ENCODE measurements around the gene KMT5C.
A peak's percentile ranks its signal among the peaks of the same experiment; 100 is the strongest.
"Not testable (repeated sequence)": the region's sequence is repeated elsewhere in the genome, so short reads cannot be mapped to it uniquely, and the experiment has no call there.

Gene KMT5C

GRCh38 chr19:55319785-55320184, 19.9 kb upstream of the KMT5C start:
- no peak for DNase-seq (ENCODE audit: low spot score)

- no peak for DNase-seq (ENCODE audit: low spot score)
Measured at GRCh38 chr19:55320844-55321419, 18.7 kb upstream of the KMT5C start.

- no peak for DNase-seq (ENCODE audit: low spot score)
Measured at GRCh38 chr19:55321466-55322137, 18.1 kb upstream of the KMT5C start.

- DNase-seq (ENCODE audit: low spot score): no peak
Measured at GRCh38 chr19:55322204-55322885, 17.3 kb upstream of the KMT5C start.

- no peak for DNase-seq (ENCODE audit: low spot score)
Measured at GRCh38 chr19:55324662-55325061, 15.0 kb upstream of the KMT5C start.

- no peak for DNase-seq (ENCODE audit: low spot score)
Measured at GRCh38 chr19:55325172-55325571, 14.5 kb upstream of the KMT5C start, which contains the start of gene TMEM150B. Gene TMEM150B, minus strand, starts transcription at chr19:55325341. Its CDS starts 4,305 bp downstream, at chr19:55321036.

GRCh38 chr19:55328774-55329318, 10.8 kb upstream of the KMT5C start:
- not testable (repeated sequence) for DNase-seq (ENCODE audit: low spot score)

GRCh38 chr19:55329791-55330190, 9.9 kb upstream of the KMT5C start:
- DNase-seq (ENCODE audit: low spot score): not testable (repeated sequence)

- no peak for DNase-seq (ENCODE audit: low spot score)
Measured at GRCh38 chr19:55333870-55334269, 5.8 kb upstream of the KMT5C start.

GRCh38 chr19:55336101-55336500, 3.6 kb upstream of the KMT5C start:
- no peak for DNase-seq (ENCODE audit: low spot score)

- DNase-seq (ENCODE audit: low spot score): no peak
Measured at GRCh38 chr19:55339889-55340783, 460 bp downstream of the KMT5C start.

GRCh38 chr19:55340784-55341147, 1.1 kb downstream of the KMT5C start:
- peak; percentile 19 for DNase-seq (ENCODE audit: low spot score)

GRCh38 chr19:55341171-55341588, 1.5 kb downstream of the KMT5C start:
- peak; percentile 63 for DNase-seq (ENCODE audit: low spot score)

GRCh38 chr19:55341595-55342531, 2.2 kb downstream of the KMT5C start:
- no peak for DNase-seq (ENCODE audit: low spot score)

- DNase-seq (ENCODE audit: low spot score): no peak
Measured at GRCh38 chr19:55344444-55344843, 4.8 kb downstream of the KMT5C start.

- DNase-seq (ENCODE audit: low spot score): no peak
Measured at GRCh38 chr19:55345101-55345817, 5.6 kb downstream of the KMT5C start.

- peak; percentile 79 for DNase-seq (ENCODE audit: low spot score)
Measured at GRCh38 chr19:55345818-55346724, 6.4 kb downstream of the KMT5C start.

GRCh38 chr19:55346725-55347441, 7.2 kb downstream of the KMT5C start:
- no peak for DNase-seq (ENCODE audit: low spot score)
